PFSK-1 (cell line): Measurements from ENCODE around the gene CACNA1B.

ENCODE experiments used
- FOXP2 ChIP-seq: optimal IDR thresholded peaks from 2 replicates; pipeline ENCODE3; 2011; ENCODE audit warnings: borderline replicate concordance, control low read depth, inconsistent platforms; ENCODE audit not compliant: insufficient read depth; ENCODE audit errors: extremely low read length, extremely low read depth
- POLR2AphosphoS5 ChIP-seq: IDR thresholded peaks from 2 replicates; pipeline ENCODE4 v1.6.1; 2012; ENCODE audit warnings: low read depth, mild to moderate bottlenecking, control low read depth, low read length, moderate library complexity
- REST ChIP-seq, 2 experiments: IDR thresholded peaks; 2 replicates each; pipeline versions ENCODE4 v1.6.1 to v1.8.0; 2011 to 2012; ENCODE audit warnings: low read depth in 2 of 2, low read length in 2 of 2, control low read depth in 1 of 2, inconsistent platforms in 1 of 2, mild to moderate bottlenecking in 1 of 2, moderate library complexity in 1 of 2; ENCODE audit not compliant: insufficient read depth in 1 of 2
- SIN3A ChIP-seq: IDR thresholded peaks from 2 replicates; pipeline ENCODE4 v1.6.1; 2012; ENCODE audit warnings: mild to moderate bottlenecking, low read length, moderate library complexity, borderline replicate concordance; ENCODE audit not compliant: insufficient read depth
- TAF1 ChIP-seq: IDR thresholded peaks from 2 replicates; pipeline ENCODE4 v1.6.1; 2012; ENCODE audit warnings: low read length, control low read depth, borderline replicate concordance; ENCODE audit not compliant: insufficient read depth

GRCh38 chr9:137829260-137829996 is 48.2 kb upstream of the CACNA1B start:
- TF ChIP-seq TAF1, result no peak
- TF ChIP-seq POLR2AphosphoS5, result no peak
- no peak for TF ChIP-seq FOXP2
- TF ChIP-seq SIN3A, result no peak
- TF ChIP-seq REST (IDR thresholded peaks at IDR 0.05; ENCODE audit: insufficient read depth in 1 of 2, low read depth in 2 of 2, low read length in 2 of 2), result no peak
